Retinal pigment epithelial cell (primary cell): Measurements from ENCODE around the gene NOL9.

ENCODE experiments used
- DNase-seq: peaks from one replicate; pipeline ENCODE4 v3.0.0-alpha.2; 2010; ENCODE audit warnings: low read depth
- H3K4me3 ChIP-seq: 2 replicates; pipeline ENCODE4 v1.5.1; 2011; ENCODE audit warnings: mild to moderate bottlenecking, low read length, control low read depth, moderate library complexity
- CTCF ChIP-seq: conservative IDR thresholded peaks from 2 replicates; pipeline ENCODE4 v1.5.1; 2011; ENCODE audit warnings: low read depth, low read length, control low read depth, inconsistent platforms

Gene NOL9

GRCh38 chr1:6578624-6579373 is 24.5 kb upstream of the NOL9 start:
- peak overlapping the region; percentile 69 for H3K4me3 ChIP-seq
- no peak for DNase-seq
- TF ChIP-seq CTCF: no peak

GRCh38 chr1:6577831-6578525 is 23.7 kb upstream of the NOL9 start:
- no peak for DNase-seq
- no peak for TF ChIP-seq CTCF
- no peak overlapping the region for H3K4me3 ChIP-seq

DNA sequence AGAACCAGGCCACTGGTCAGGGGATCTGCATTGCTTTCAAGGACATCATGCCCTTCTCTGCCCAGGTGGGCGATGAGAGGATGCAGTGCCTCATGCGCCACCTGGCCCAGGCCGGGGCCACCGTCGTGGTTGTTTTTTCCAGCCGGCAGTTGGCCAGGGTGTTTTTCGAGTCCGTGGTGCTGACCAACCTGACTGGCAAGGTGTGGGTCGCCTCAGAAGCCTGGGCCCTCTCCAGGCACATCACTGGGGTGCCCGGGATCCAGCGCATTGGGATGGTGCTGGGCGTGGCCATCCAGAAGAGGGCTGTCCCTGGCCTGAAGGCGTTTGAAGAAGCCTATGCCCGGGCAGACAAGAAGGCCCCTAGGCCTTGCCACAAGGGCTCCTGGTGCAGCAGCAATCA is 20.5 kb upstream of the NOL9 start:
- TF ChIP-seq CTCF: no peak
- no peak overlapping the region for H3K4me3 ChIP-seq
- DNase-seq: no peak

DNA sequence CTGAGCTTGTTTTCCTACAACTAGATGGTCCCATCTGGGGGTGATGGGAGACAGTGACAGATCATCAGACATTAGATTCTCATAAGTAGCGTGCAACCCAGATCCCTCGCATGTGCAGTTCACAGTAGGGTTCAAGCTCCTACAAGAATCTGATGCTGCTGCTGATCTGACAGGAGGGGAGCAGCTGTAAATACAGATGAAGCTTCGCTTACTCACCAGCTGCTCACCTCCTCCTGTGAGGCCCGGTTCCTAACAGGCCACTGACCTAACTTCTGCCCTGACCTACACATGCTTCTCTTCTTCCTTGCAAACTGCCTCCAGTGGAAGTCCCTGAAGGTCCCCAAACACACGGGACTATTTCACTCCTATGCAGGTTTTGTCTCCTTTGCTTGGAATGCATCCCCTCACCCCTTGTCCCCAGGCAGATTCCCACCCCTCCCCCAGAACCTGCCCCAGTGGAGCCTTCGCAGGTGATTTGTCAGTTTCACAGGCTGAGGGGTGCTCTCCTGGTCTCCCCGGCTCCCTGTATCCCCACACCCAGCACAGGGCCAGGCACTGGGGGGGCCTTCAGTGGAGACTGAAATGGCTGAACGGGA is 19.8 kb upstream of the NOL9 start:
- DNase-seq: no peak
- no peak overlapping the region for H3K4me3 ChIP-seq
- no peak for TF ChIP-seq CTCF

GRCh38 chr1:6572653-6573383 is 18.5 kb upstream of the NOL9 start:
- no peak for DNase-seq
- TF ChIP-seq CTCF: no peak
- no peak overlapping the region for H3K4me3 ChIP-seq

DNA sequence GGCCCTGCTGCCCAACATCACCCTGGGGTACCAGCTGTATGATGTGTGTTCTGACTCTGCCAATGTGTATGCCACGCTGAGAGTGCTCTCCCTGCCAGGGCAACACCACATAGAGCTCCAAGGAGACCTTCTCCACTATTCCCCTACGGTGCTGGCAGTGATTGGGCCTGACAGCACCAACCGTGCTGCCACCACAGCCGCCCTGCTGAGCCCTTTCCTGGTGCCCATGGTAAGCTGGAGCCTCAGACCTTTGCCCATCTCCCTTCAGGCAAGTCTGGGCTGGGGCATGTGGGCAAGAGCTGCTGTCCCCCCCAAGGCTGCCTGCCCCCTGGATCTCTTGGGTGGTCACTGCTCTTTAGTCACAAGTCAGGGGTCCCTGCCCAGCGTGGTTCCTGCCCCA is 16.7 kb upstream of the NOL9 start:
- DNase-seq: no peak
- no peak for TF ChIP-seq CTCF
- no peak overlapping the region for H3K4me3 ChIP-seq
